Endometrial microvascular endothelial cells (primary cell): ENCODE measurements around the gene GPSM1. TPM values are rescaled to one million over a fixed set of nuclear protein-coding genes. Genes with fewer than 3 reads are reported as not detected.

ENCODE experiments used
- in situ Hi-C: cut with HindIII; loops from 2 replicates; pipeline ENCODE4 v1.10.0; 2017; ENCODE audit warnings: low sequenced_read_pairs, low pct_unique_long_range_greater_than_20kb; ENCODE audit errors: inconsistent ontology term
- total RNA-seq: library from RNA; depleted of rRNA; stranded (reverse); fragments of >200 nt; gene quantifications from one replicate; pipeline ENCODE4 v1.2.3, GENCODE V29; 2015; ENCODE audit errors: inconsistent ontology term

GPSM1 gene
- total RNA-seq, 1 donor from 2014 or later, result 20.2 TPM

- in situ Hi-C loops, result no loop called here
Observed at GRCh38 chr9:136379003-136379287, 51.6 kb downstream of the GPSM1 start.

DNA sequence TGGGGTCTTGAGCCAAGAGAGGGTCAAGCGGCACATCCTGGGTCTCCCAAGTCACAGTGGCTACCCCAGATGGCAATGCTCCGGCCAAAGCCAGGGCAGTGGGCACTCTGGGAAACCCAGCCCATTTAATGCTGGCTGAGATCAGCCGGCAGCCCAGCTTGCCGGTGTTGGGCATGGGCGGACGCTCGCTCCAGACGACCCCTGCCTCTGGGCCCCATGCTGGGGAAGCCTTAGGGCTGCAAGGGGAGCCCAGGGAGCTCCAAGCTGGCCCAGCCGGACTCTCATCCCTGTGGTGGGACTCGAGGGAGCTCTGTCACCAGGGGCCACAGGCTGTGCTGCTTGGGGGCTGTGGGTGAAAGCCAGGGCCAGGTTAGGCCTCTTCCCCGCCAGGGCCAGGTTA, 52.1 kb downstream of the GPSM1 start:
- in situ Hi-C loops, result no loop called here

DNA sequence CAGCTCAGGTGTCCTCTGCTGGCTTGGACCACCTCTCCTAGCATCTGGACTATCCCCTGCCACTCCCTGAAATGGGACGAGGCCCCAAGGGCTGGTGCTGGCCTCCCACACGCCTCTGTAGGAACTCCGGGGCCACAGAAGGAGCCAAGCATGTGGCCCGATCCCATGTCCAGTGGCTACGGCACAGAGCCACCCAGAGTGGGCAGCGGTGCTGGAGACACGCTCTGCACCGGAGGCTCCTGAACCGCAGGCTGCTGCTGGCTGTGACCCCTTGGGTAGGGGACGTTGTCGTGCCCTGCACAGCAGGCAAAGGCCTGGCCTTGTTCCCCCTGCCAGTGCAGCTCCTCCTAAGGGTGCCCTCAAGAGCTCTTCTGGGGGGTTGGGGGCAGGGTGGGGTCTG, 52.6 kb downstream of the GPSM1 start:
- in situ Hi-C loops, result no loop called here

DNA sequence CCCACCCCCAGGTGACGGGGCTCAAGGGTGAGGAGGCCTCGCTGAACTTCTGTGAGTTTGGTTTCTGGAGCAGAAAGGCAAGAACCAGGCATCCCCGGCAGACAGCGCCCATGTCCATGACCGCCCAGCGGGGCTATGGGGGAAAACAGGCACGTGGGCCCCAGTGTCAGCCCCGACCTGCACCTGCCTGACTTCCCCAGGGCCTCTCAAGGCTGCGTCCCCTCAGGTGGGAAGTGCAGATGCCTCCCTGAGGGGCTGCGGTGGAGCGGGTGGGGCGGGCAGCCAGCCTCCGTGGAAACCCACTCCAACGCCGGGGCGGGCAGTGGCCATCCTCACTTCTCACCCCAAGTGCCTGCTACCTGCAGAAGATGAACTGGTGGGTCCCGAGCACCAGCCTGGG, 53.0 kb downstream of the GPSM1 start:
- in situ Hi-C loops, result no loop called here

DNA sequence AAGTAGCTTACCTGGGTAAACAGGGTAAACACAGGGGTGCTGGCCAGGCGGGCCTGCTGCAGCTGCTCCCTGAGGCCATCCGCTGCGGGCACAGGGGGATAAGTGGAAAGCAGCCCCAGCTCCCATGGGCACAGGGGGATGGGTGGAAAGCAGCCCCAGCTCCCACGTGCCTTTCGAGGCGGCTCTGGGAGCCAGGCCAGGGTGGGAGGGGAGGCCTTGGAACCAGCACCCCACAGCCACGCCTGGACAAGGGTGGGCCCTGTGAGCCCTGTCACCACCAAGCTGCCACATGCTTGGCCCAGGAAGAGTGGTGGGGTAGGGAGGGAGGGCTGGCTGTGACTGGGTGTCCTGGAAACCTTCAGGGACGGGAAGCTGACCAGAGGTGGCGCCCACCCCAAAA, 54.0 kb downstream of the GPSM1 start:
- in situ Hi-C loops, result no loop called here

GRCh38 chr9:136381966-136382513, 54.7 kb downstream of the GPSM1 start:
- in situ Hi-C loops, result no loop called here

DNA sequence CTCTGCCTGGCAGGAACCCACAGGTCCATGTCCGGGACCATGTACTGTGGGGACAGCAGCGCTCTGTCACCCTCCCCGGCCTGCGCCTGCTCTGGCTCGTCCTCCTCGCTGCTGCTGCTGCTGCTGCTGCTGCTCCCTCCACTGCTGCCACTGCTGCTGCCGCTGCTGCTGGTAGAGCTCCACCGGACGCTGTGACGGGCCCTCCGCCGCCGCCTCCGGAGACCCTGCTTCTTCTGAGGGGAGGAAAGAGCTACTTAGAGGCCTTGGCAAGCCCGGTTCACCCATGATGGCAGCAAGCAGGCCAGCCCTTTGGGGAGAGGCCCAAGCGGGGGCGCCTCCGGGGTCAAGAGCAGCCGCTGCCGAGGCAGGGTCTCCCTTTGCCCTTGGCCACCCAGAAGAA, 56.1 kb downstream of the GPSM1 start:
- in situ Hi-C loops, result no loop called here

GRCh38 chr9:136385015-136385414, 57.7 kb downstream of the GPSM1 start:
- in situ Hi-C loops, result no loop called here

GRCh38 chr9:136386018-136386417, 58.7 kb downstream of the GPSM1 start:
- in situ Hi-C loops, result no loop called here

DNA sequence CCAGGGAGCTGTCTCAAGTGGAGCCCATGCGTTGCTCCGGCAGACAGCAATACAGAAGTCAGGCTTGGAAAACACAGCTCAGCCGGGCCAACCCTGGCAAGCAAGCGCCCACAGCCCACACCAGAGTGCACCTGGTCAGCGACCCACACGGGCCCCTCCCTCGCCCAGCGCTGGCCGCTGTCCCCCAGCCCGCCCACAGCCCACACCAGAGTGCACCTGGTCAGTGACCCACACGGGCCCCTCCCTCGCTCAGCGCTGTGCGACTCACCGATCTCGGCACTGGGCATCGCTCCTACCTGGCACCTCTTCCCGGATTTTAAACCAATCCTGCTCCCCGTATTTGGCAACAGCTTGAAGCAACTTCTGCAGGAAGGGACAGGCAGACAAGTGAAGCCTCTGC, 59.9 kb downstream of the GPSM1 start:
- in situ Hi-C loops, result no loop called here

GRCh38 chr9:136389396-136389795, 62.1 kb downstream of the GPSM1 start:
- in situ Hi-C loops, result no loop called here

DNA sequence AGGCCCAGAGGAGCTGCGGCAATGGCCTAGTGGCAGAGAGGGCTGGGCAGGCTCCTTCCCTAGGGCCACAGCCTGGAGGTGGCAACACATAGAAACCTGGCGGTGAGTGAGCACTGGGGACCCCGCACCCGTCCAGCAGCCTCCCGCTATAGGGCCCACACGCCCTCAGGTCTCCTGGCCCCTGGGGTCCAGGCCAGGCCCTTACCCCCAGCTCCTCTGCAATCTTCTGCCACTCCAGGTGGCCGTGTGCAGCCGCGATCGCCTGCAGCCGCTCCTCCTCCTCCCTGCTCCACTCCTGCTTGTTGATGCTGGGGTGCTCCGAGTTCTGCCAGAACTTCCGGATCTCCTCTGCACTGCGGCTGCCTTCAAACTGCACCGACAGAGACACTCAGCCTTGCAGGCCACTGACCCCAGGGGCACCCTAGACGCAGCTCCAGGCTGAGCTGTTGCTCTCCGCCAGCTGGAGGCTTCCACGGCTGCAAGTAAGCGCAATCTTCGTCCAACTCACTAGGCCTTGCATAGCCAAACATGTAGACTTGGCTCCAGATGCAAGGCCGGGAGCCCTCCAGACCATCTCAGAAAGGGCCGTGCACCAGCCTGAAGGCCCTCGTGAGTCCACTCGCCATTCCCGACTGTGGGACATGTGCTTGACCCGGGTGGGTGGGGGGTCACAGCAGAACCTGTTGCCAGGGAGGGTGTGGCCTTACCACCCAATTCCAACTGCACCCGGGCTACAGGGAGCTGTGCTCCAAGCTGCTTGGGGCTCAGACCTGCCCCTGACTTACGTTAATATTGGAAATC, 64.6 kb downstream of the GPSM1 start:
- in situ Hi-C loops, result no loop called here

- in situ Hi-C loops, result no loop called here
Observed at GRCh38 chr9:136392538-136393449, 65.5 kb downstream of the GPSM1 start.

DNA sequence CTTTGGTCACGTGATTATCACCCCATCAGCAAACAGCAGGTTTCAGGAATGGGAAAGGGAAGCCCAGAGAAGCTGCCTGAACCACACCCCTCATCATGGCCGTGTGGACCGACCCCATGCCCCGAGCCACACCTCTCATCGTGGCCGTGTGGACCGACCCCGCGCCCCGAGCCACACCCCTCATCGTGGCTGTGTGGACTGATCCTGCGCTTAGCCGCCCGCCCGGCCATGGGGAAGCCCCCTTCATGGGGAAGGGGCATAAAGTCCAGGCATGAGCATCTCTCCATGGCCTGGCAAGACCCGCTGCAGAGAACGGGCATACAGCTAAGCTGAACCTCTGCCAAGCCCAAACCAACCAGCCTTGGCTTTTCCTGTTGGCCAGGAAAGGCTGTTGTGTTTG, 66.2 kb downstream of the GPSM1 start:
- in situ Hi-C loops, result no loop called here

DNA sequence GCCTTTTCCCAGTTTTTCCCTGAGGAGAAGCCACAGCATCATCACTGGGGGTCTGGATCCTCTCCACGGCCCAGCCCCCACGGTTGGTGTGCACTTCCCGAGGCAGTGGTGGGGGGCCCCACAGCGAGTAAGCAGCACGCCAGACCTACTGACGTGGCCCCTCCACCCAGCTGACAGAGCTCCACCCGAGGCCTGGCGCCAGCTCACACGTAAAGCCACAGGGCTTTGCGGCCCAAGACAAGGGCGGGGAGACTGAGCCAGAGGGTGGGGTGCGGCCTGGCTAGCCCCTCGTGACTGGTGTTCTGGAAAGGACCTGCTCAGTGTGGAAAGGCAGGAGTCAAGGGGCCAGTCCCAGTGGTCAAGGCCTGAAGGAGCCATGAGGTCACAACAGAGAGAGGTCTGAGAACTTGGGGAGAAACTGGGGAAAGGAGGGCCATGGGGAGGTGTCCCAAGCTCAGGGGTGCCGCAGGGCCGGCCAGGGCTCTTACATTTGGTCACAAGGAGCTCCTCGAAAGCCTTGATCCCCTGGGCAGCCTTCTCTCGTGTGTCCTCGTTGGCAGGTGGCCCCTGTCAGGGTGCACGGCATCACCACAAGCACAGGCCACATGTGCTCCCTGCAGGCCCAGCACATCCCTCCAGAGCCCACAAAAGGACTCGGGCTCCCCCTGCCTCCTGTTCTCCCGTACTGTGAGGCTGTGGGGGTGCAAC, 67.1 kb downstream of the GPSM1 start:
- in situ Hi-C loops, result no loop called here

GRCh38 chr9:136395020-136395340, 67.6 kb downstream of the GPSM1 start:
- in situ Hi-C loops, result no loop called here

DNA sequence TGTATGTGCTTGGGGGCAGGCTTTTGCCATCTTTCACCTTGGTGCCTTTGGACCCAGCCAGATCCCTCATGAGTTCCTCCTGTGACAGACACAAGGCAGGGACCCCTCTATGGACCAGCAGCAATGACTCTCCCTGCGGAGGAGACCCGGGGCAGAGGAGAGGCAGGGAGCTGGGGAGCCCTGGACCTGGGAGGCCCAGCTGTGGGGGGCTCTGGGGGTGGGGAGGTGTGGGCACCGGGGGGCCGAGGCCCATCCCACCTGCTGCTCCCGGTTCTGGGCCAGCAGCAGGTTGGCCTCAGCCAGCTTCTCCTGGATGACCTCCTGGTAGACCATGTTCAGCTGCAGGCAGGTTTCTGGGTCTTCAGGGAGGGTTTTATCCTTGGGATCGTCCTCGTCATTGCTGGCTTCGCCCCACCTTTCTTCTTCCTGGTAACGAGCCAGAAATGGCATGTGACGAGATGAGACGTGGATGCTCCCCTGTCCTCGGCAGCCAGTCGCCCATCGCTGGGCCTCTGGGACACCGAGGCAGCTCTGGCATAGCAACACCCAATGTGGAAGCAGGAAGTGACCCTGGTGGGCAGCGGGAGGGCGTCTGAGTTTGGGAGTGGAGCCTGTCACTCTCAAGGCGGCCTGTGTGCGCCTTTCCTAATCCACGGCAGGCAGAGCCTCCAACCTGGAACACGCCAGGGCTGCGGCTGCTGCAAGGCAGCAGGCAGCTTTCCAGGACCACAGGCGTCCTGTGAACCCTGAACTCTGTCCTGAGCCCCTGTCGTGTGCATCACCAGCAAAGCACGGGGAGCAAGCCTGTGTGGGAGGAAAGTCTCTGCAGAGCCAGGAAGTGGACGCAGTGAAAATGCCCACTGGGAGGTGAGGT, 68.2 kb downstream of the GPSM1 start:
- in situ Hi-C loops, result no loop called here

GRCh38 chr9:136396219-136396515, 68.8 kb downstream of the GPSM1 start:
- in situ Hi-C loops, result no loop called here

GRCh38 chr9:136397643-136398042, 70.3 kb downstream of the GPSM1 start:
- in situ Hi-C loops, result no loop called here
